IMR-90 (cell line): ENCODE data around the gene ZNF662.

Source experiments
- MAFK ChIP-seq: IDR thresholded peaks from 2 replicates; pipeline ENCODE4 v1.6.1; 2012; ENCODE audit warnings: low read depth, low read length, improper control_type of control experiment
- MAZ ChIP-seq: IDR thresholded peaks from 2 replicates; pipeline ENCODE4 v1.6.1; 2012; ENCODE audit warnings: low read depth, mild to moderate bottlenecking, low read length, improper control_type of control experiment, moderate library complexity, borderline replicate concordance
- NFE2L2 ChIP-seq: fragments of 150-350 bp; IDR thresholded peaks from 2 replicates; pipeline ENCODE4 v1.6.1; 2016; ENCODE audit warnings: low read depth, mild to moderate bottlenecking, low read length
- POLR2A ChIP-seq: IDR thresholded peaks from 2 replicates; pipeline ENCODE4 v1.6.1; 2012; ENCODE audit warnings: mild to moderate bottlenecking, low read depth, low read length
- RAD21 ChIP-seq: IDR thresholded peaks from 2 replicates; pipeline ENCODE4 v1.6.1; 2012; ENCODE audit warnings: low read length, improper control_type of control experiment
- RCOR1 ChIP-seq: IDR thresholded peaks from 2 replicates; pipeline ENCODE4 v1.6.1; 2012; ENCODE audit warnings: mild to moderate bottlenecking, low read length, improper control_type of control experiment; ENCODE audit not compliant: insufficient replicate concordance
- RFX5 ChIP-seq: IDR thresholded peaks from 2 replicates; pipeline ENCODE4 v1.8.0; 2012; ENCODE audit warnings: low read depth, mild to moderate bottlenecking, low read length, moderate library complexity
- SMC3 ChIP-seq: fragments of 150-350 bp; IDR thresholded peaks from 2 replicates; pipeline ENCODE4 v1.6.1; 2016; ENCODE audit warnings: low read depth, mild to moderate bottlenecking, antibody characterized with exemption, low read length, moderate library complexity
- TF ChIP-seq, protein P1 (sequence below): conservative IDR thresholded peaks from 2 replicates; pipeline ENCODE4 v1.5.1; 2012; ENCODE audit warnings: mild to moderate bottlenecking, low read depth, low read length, improper control_type of control experiment

- TF ChIP-seq, protein P1, sequence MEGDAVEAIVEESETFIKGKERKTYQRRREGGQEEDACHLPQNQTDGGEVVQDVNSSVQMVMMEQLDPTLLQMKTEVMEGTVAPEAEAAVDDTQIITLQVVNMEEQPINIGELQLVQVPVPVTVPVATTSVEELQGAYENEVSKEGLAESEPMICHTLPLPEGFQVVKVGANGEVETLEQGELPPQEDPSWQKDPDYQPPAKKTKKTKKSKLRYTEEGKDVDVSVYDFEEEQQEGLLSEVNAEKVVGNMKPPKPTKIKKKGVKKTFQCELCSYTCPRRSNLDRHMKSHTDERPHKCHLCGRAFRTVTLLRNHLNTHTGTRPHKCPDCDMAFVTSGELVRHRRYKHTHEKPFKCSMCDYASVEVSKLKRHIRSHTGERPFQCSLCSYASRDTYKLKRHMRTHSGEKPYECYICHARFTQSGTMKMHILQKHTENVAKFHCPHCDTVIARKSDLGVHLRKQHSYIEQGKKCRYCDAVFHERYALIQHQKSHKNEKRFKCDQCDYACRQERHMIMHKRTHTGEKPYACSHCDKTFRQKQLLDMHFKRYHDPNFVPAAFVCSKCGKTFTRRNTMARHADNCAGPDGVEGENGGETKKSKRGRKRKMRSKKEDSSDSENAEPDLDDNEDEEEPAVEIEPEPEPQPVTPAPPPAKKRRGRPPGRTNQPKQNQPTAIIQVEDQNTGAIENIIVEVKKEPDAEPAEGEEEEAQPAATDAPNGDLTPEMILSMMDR: no peak
- TF ChIP-seq MAZ: no peak
- no peak for TF ChIP-seq RFX5
- no peak for TF ChIP-seq MAFK
- TF ChIP-seq RCOR1: no peak
- TF ChIP-seq RAD21: no peak
- TF ChIP-seq NFE2L2: no peak
- TF ChIP-seq POLR2A: no peak
- TF ChIP-seq SMC3: no peak
Measured at GRCh38 chr3:42871592-42872196, 34.2 kb upstream of the ZNF662 start.
